Heart left ventricle (tissue), 16 donors: Measurements from ENCODE around the gene FKBP1B. TPM values are rescaled to one million over a fixed set of nuclear protein-coding genes. Genes with fewer than 3 reads are reported as not detected.

ENCODE experiments used
- ATAC-seq, 4 donors: fragments of 200-7000 bp; cut with Tn5 transposase; one replicate each; pipeline ENCODE4 v1.9.1; 2020 to 2022; ENCODE audit warnings: moderate library complexity in 4 of 4, mild to moderate bottlenecking in 3 of 4, moderate number of reproducible peaks in 1 of 4
- DNase-seq, 5 donors: peaks; one replicate each; pipeline ENCODE4 v3.0.0-alpha.2; 2020
- H3K27ac ChIP-seq, 12 donors: fragments of 200-600 bp; sonication (generic) in 4 of 12; one replicate each; pipeline versions ENCODE4 v1.5.0 to v1.8.0; 2016 to 2022; ENCODE audit warnings: mild to moderate bottlenecking in 2 of 12
- H3K27me3 ChIP-seq, 9 donors: fragments of 200-600 bp; sonication (generic) in 2 of 9; one replicate each; pipeline versions ENCODE4 v1.5.1 to v1.8.0; 2016 to 2022; ENCODE audit warnings: mild to moderate bottlenecking in 3 of 9
- H3K36me3 ChIP-seq, 9 donors: fragments of 200-600 bp; sonication (generic) in 2 of 9; one replicate each; pipeline versions ENCODE4 v1.5.0 to v1.8.0; 2018 to 2022; ENCODE audit warnings: mild to moderate bottlenecking in 2 of 9
- H3K4me1 ChIP-seq, 12 donors: fragments of 200-600 bp; sonication (generic) in 4 of 12; one replicate each; pipeline versions ENCODE4 v1.5.0 to v1.8.0; 2016 to 2022; ENCODE audit warnings: mild to moderate bottlenecking in 3 of 12
- H3K4me3 ChIP-seq, 12 donors: fragments of 200-600 bp; sonication (generic) in 4 of 12; one replicate each; pipeline versions ENCODE4 v1.5.0 to v1.8.0; 2017 to 2022; ENCODE audit warnings: mild to moderate bottlenecking in 9 of 12, moderate library complexity in 4 of 12
- H3K9me3 ChIP-seq, 12 donors: fragments of 200-600 bp; sonication (generic) in 4 of 12; one replicate each; pipeline versions ENCODE4 v1.5.0 to v1.8.0; 2016 to 2022; ENCODE audit warnings: mild to moderate bottlenecking in 1 of 12
- POLR2A ChIP-seq, 2 donors: fragments of 450-650 bp; IDR thresholded peaks; one replicate each; pipeline ENCODE4 v1.6.1; 2017; ENCODE audit warnings: antibody characterized with exemption in 2 of 2, mild to moderate bottlenecking in 2 of 2, moderate library complexity in 2 of 2
- WGBS, 4 donors: extraction: QIAGEN DNeasy Blood & Tissue Kit in 2 of 4; methylation state at CpG; one replicate each; pipeline versions ENCODE4 v1.1.5 to v1.1.7; 2013 to 2018; 5-methylcytosine and 5-hydroxymethylcytosine counted together
- intact Hi-C, 10 donors: fragments of 100-400 bp; cut with DNase I; formaldehyde crosslinking; loops; one replicate each; pipeline versions ENCODE4 v1.11.1 to v1.14.2; 2022
- polyA plus RNA-seq, 2 donors: library from polyadenylated mRNA; stranded (reverse); fragments of 200-250 nt; gene quantifications; one replicate each; pipeline ENCODE4 v1.2.3, GENCODE V29; 2013
- total RNA-seq, 9 donors: library from RNA; depleted of rRNA in 2 of 9; stranded (reverse); fragments of >200 nt in 2 of 9; fragmentation: NEBNext Ultra II Directional in 3 of 9; extraction: Animal tissue kit (Norgen Biotek cat#: 25700) in 3 of 9; gene quantifications; one replicate each; pipeline versions ENCODE4 v1.1.0 to v1.2.4, GENCODE V29; 2016 to 2023
- TF ChIP-seq, protein P1 (sequence below), 12 donors: fragments of 200-600 bp; sonication (generic) in 4 of 12; IDR thresholded peaks; one replicate each; pipeline versions ENCODE4 v1.5.0 to v1.8.0; 2018 to 2022; ENCODE audit warnings: antibody characterized with exemption in 12 of 12, mild to moderate bottlenecking in 5 of 12
- donor health status: ischemic (EF 13 %, LVEDD 7.1; RV severe dilation, severe dysfunction).
- donor health status: healthy with polysubstance abuse.
- donor health status: DM: no; HTN: yes; CAD: no.
- donor health status: DM: no; HTN: no; CAD: no.
- donor health status: ischemic (EF 25% LVEDD 6.9; RV normal size, moderate dysfunction).
- donor health status: ischemic (EF 25% LVEDD 5.7; RV mildly dilated, moderate dysfunction).
- donor health status: healthy.
- donor health status: DM: yes; HTN: yes; CAD: no.
- donor health status: ischemic (EF 35%, LVEDD 5.7; RV mildly dilated, moderate dysfunction).
- donor health status: nonischemic (EF 11% LVEDD 7.7; RV severe dilation, severe dysfunction).
- donor health status: DM: yes; HTN: yes; CAD: no.
- donor health status: PGD.
- donor health status: ischemic (EF 29% LVEDD 5.4; RV normal size, mild dysfunction).
- donor health status: nonischemic (EF 23%, LVEDD 6.1; RV moderate dilation, normal function).

FKBP1B gene
- total and polyA plus RNA-seq, 11 donors, result 1.4 to 7.6 (median 2.6) TPM

DNA sequence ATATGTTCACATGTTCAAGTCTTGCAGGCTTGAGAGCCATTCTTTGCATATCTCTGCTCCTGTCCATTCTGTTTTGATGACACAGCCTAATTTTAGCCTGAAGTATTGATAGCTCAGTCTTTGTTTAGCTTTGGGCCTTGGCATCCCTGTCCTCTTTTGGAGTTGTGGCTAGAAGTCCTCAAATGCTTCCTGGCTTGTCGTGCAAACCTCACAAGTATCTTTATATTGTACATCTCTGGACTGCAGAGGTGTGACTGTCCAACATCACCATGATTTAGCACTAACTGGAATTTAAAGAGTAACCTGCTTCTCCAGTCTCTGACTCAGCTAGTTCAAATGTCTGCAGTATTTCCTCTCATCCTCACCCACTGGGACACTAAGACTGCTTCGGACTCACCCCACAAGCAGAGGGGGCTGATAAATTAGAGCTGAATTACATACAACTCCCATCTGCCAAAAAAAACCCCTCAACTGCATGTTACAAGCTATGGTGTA lies 61.9 kb downstream of the FKBP1B start:
- intact Hi-C loops, result no loop called here
- 46 to 56% (median 47%) methylated on average over 2 of the region's 2 CpGs for WGBS, 4 donors

More for the DNA sequence above, 61.9 kb downstream of the FKBP1B start:
- Histone ChIP-seq H3K27me3 (no peaks in the 10 kb centered on the region), H3K4me1 (peaks cover 0 to 8% (median 0%) of the 10 kb centered on the region in 12 donors), H3K4me3 (no peak overlapping the region), H3K36me3 (peaks cover 0 to 3% (median 0%) of the 10 kb centered on the region in 9 donors), H3K9me3 (peaks cover 0 to 24% (median 3%) of the 10 kb centered on the region in 12 donors), H3K27ac (peak overlapping the region in 4 of 12 donors; percentile 14 to 59 (median 52))
- TF ChIP-seq POLR2A (IDR thresholded peaks at IDR 0.05), result no peak
- TF ChIP-seq, protein P1, sequence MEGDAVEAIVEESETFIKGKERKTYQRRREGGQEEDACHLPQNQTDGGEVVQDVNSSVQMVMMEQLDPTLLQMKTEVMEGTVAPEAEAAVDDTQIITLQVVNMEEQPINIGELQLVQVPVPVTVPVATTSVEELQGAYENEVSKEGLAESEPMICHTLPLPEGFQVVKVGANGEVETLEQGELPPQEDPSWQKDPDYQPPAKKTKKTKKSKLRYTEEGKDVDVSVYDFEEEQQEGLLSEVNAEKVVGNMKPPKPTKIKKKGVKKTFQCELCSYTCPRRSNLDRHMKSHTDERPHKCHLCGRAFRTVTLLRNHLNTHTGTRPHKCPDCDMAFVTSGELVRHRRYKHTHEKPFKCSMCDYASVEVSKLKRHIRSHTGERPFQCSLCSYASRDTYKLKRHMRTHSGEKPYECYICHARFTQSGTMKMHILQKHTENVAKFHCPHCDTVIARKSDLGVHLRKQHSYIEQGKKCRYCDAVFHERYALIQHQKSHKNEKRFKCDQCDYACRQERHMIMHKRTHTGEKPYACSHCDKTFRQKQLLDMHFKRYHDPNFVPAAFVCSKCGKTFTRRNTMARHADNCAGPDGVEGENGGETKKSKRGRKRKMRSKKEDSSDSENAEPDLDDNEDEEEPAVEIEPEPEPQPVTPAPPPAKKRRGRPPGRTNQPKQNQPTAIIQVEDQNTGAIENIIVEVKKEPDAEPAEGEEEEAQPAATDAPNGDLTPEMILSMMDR (IDR thresholded peaks at IDR 0.05), result no peak
- no peak for DNase-seq
- ATAC-seq, result peak; percentile 49 to 84 (median 82)

Other genes starting within 250 kb of the FKBP1B start
- gene ATAD2B, start 122.6 kb upstream of the FKBP1B start, total RNA-seq, result 10 to 100 TPM in 2 of 9 donors, 1 to 10 TPM in 7; 5.0 to 13.3 (median 8.3) TPM
- gene ATAD2B, start 122.6 kb upstream of the FKBP1B start, polyA plus RNA-seq, result 1 to 10 TPM; 2.8 to 3.4 TPM
- 10 to 100 TPM; 15.8 to 24.0 (median 19.6) TPM for gene UBXN2A, start 109.3 kb upstream of the FKBP1B start, total RNA-seq
- gene UBXN2A, start 109.3 kb upstream of the FKBP1B start, polyA plus RNA-seq, result 10 to 100 TPM in 1 of 2 donors, 1 to 10 TPM in 1; 9.6 to 12.7 TPM
- gene MFSD2B, start 39.7 kb upstream of the FKBP1B start, total RNA-seq, result under 1 TPM in 2 of 9 donors, not detected in 7; 0.09 to 0.19 TPM
- under 1 TPM in 1 of 2 donors, not detected in 1; 0.01 TPM for gene MFSD2B, start 39.7 kb upstream of the FKBP1B start, polyA plus RNA-seq
- gene WDCP, start 2.4 kb upstream of the FKBP1B start, total RNA-seq, result 1 to 10 TPM; 4.9 to 9.8 (median 6.1) TPM
- 1 to 10 TPM; 1.9 to 4.8 TPM for gene WDCP, start 2.4 kb upstream of the FKBP1B start, polyA plus RNA-seq
- gene SF3B6, start 26.6 kb downstream of the FKBP1B start, total RNA-seq, result 10 to 100 TPM; 49.7 to 89.6 (median 58.4) TPM
- gene SF3B6, start 26.6 kb downstream of the FKBP1B start, polyA plus RNA-seq, result 100 to 1,000 TPM in 1 of 2 donors, 10 to 100 TPM in 1; 37.4 to 121 TPM
- 10 to 100 TPM in 4 of 9 donors, 1 to 10 TPM in 5; 4.7 to 21.8 (median 9.6) TPM for gene TP53I3, start 35.1 kb downstream of the FKBP1B start, total RNA-seq
- 10 to 100 TPM; 15.4 to 23.3 TPM for gene TP53I3, start 35.1 kb downstream of the FKBP1B start, polyA plus RNA-seq
- under 1 TPM in 5 of 9 donors, not detected in 4; 0.50 to 0.76 (median 0.59) TPM for gene PFN4, start 73.6 kb downstream of the FKBP1B start, total RNA-seq
- gene PFN4, start 73.6 kb downstream of the FKBP1B start, polyA plus RNA-seq, result 1 to 10 TPM in 1 of 2 donors, under 1 TPM in 1; 0.14 to 2.1 TPM
- 10 to 100 TPM; 11.1 to 36.9 (median 21.2) TPM for gene FAM228B, start 73.7 kb downstream of the FKBP1B start, total RNA-seq
- 10 to 100 TPM in 1 of 2 donors, 1 to 10 TPM in 1; 5.4 to 31.9 TPM for gene FAM228B, start 73.7 kb downstream of the FKBP1B start, polyA plus RNA-seq
- gene FAM228A, start 125.3 kb downstream of the FKBP1B start, total RNA-seq, result 1 to 10 TPM in 2 of 9 donors, under 1 TPM in 4, not detected in 3; 0.19 to 1.9 (median 0.84) TPM
- gene FAM228A, start 125.3 kb downstream of the FKBP1B start, polyA plus RNA-seq, result under 1 TPM; 0.29 to 0.50 TPM